GM12872 (cell line): ENCODE measurements around the gene STXBP4.

ENCODE experiments used
- CTCF ChIP-seq: IDR thresholded peaks from 3 replicates; pipeline ENCODE4 v1.5.1; 2011; ENCODE audit warnings: low read depth, mild to moderate bottlenecking, low read length, moderate library complexity; ENCODE audit not compliant: insufficient read depth

The STXBP4 gene

DNA sequence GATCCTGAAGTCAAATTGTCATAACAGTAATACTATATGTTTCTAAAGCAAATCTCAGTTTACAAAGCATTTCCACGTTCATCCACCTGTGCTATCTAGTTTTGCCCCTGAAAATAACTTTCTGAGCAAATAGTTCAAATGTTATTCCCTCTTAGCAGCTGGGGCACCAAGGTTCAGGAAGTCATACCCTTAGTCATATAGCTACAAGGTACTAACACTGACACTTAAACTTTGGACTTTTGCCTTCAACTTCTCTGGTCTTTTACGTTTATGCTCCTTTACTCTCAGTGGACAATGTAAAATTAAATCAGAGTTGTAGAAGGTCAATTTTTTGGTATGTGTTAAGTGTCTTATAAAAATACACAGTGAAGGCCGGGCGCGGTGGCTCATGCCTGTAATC, 33.1 kb upstream of the STXBP4 start:
- no peak for TF ChIP-seq CTCF

DNA sequence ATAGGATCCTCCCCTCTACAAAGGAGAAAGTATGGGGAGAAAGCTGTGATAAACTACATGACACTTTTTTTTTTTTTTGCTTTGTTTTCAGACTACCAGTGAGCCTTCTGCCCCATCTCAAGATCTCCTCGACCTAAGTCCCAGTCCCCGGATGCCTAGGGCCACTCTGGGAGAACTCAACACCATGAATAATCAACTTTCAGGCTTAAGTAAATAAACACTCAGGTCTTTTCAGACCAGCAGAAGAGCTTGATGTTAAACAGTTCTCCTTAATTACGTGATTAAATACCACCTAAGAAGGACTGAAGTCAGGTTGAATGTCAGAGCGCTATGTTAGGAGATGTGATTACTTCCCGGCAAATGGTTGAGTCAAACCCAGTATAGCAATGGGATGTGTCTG, 31.5 kb upstream of the STXBP4 start:
- no peak for TF ChIP-seq CTCF

DNA sequence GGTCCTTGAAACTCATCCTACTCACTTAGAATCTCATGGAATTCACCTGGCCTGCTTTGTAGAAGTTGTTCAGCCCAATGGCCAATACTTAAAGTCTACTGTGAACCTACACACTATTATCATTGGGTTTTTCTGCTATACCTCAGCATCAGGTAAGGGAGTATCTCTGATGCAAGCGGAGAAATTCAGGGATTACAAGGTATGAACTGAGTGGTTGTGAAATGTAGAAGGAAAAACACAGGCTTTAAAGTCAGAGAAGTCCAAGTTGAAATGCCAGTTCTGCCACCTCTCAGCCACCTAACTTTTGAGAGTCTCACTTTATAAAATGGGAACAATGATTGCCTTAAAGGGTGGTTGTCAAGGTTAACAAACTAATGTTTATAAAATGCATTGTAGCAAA, 31.1 kb upstream of the STXBP4 start:
- TF ChIP-seq CTCF = no peak

DNA sequence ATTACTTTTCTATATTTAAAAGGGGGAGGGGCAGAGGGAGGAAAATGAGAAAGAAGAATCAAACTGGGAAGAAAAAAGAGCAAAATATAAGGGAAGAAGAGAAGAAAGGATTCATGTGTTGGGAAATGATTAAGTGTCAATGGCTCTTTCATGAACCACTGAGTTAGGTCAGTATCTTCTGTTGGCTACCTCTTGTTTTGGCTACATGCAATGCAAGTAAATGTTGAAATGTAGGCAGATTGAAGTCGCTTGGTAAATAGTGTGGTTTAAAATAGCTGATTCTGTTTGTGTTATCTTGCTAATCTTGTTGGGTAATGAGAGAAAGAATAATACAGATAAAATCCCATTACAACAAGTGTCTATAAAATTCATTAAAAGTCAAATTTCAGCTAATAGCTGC, 27.3 kb upstream of the STXBP4 start:
- TF ChIP-seq CTCF = no peak

DNA sequence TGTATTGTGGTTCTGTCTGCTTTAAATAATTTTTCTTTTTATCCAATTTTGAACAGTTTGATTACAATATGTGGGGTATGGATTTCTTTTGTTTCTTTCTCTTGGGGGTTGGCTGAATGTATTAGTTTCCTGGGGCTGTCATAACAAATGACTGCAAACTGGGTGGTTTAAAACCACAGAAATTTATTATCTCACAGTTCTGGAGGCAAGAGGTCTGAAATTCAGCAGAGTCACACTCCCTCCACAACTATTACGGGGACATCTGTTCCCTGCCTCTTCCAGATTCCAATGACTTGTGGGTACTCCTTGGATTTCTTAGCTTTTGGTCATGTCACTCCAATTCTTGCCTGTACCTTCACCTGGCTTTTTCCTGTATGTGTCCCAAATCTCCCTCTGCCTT, 23.8 kb upstream of the STXBP4 start:
- no peak for TF ChIP-seq CTCF

GRCh38 chr17:54945231-54945630, 23.3 kb upstream of the STXBP4 start:
- no peak for TF ChIP-seq CTCF

DNA sequence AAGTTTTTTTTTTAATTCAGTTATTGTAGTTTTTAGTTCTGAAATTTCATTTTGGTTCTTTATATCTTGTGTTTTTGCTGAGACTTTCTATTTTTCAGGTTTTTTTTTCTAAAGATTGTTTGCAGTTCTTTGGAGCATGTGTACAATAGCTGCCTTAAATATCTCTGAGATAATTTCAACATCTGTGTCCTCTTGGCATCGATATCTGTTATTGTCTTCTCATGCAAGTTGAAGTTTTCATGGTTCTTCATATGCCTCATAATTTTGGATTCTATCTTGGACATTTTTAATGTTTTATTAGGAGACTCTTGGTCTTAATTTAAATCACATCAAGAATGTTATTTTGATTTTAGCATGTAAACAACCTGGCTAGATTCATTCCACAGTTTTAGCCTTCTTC, 22.9 kb upstream of the STXBP4 start:
- TF ChIP-seq CTCF = no peak

- TF ChIP-seq CTCF = no peak
These were observed 21.2 kb upstream of the STXBP4 start for GRCh38 chr17:54947396-54947795.
